Right ventricle myocardium superior (tissue), 1 donor: ENCODE data around the gene MKI67. TPM values are rescaled to one million over a fixed set of nuclear protein-coding genes. Genes with fewer than 3 reads are reported as not detected.

Experiments used
- ATAC-seq: fragments of 200-7000 bp; cut with Tn5 transposase; one replicate; pipeline ENCODE4 v1.9.1; 2020; ENCODE audit warnings: mild to moderate bottlenecking; ENCODE audit not compliant: poor library complexity
- DNase-seq: peaks from one replicate; pipeline ENCODE4 v3.0.0-alpha.2; 2020
- intact Hi-C: fragments of 100-400 bp; cut with DNase I; formaldehyde crosslinking; loops from one replicate; pipeline ENCODE4 v1.11.2; 2022
- total RNA-seq: library from RNA; stranded (reverse); fragmentation: NEBNext Ultra II Directional; extraction: Animal tissue kit (Norgen Biotek cat#: 25700); gene quantifications from one replicate; pipeline ENCODE4 v1.2.1, GENCODE V29; 2021
- donor health status: DM: no; HTN: yes; CAD: no; lungs with severe emphysema.

Gene MKI67
- total RNA-seq, 1 donor from 2014 or later: 2.4 TPM

DNA sequence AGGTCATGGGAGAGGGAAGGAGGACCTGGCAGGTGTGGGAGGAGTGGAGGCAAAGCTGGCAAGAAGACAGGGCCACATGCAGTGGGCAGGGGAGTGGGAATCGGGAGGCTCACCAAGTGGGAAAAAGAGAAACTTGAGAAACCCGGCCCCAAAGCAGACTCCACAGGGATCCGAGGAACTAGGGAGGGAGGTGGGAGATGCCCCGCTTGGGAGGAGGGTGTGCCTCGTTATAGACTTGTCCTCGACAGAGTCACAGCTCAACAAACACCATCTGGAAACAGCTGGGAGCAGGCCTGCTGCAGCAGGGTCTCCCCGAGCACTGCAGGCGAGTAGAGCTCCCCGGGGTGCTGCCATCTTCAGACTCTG lies 54.8 kb downstream of the MKI67 start:
- no peak for ATAC-seq
- intact Hi-C loops: loop anchor here (5.0 kb wide), 1 partner anchor 34 kb away; no protein-coding TSS in a partner anchor
- DNase-seq: no peak

- intact Hi-C loops: loop anchor here (5.0 kb wide), 1 partner anchor 34 kb away; no protein-coding TSS in a partner anchor
- ATAC-seq (no peak), DNase-seq (no peak)
These were observed 55.4 kb downstream of the MKI67 start for GRCh38 chr10:128070721-128071416.

DNA sequence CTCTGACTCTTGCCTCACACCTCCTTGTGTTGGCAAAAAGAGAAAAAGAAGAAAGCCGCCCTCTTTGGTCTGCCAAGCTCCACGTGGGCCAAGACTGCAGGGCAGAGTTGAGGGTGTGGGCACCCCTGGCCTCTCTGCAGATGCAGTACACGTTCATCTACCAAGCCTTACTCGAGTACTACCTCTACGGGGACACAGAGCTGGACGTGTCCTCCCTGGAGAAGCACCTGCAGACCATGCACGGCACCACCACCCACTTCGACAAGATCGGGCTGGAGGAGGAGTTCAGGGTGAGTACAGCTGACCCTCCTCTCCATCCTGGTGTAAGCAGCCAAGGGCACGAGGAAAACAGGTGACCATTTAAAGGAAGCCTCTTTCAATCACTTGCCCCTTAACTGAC lies 56.1 kb downstream of the MKI67 start:
- intact Hi-C loops: loop anchor here (5.0 kb wide), 1 partner anchor 33 kb away; no protein-coding TSS in a partner anchor
- no peak for ATAC-seq
- DNase-seq: no peak

- intact Hi-C loops: loop anchor here (2.0 to 5.0 kb wide), 2 partner anchors 32 to 163 kb away; partner anchors contain the start of gene PTPRE
- peak; percentile 79 for ATAC-seq
- peak; percentile 71 for DNase-seq
These were observed 56.7 kb downstream of the MKI67 start for GRCh38 chr10:128069351-128070051.

GRCh38 chr10:128068398-128069285 lies 57.6 kb downstream of the MKI67 start:
- DNase-seq (no peak), ATAC-seq (no peak)
- intact Hi-C loops: loop anchor here (2.0 kb wide), 1 partner anchor 162 kb away; the partner anchor contains the start of gene PTPRE

DNA sequence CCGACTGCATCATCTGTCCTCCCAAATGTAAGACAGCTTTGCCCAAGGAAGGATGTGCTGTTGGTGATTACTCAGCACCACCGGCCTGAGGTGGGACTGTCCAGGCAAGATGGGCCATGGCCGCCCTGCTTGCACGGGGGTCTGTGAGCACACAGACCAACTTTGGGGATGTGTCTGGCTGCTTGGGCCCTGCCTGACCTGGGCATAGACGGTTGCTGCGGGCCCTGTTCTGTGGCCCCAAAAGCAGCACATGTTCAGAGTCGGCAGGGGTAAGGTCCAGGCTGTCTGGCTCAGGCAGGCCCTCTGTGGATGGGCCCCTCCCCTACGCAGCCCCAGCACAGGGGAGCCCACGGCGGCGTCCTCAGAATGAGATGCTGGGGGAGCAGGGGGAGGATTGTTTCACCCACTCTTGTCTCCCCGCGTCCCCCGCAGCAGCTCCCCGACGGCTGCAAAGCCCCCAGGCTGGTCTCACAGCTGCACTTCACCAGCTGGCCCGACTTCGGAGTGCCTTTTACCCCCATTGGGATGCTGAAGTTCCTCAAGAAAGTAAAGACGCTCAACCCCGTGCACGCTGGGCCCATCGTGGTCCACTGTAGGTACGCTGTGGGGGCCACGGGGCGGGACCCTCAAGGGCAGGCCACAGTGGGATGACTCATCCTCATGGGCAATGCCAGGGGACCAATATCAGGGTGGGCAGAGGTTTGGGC lies 58.4 kb downstream of the MKI67 start:
- DNase-seq: no peak
- no peak for ATAC-seq
- intact Hi-C loops: loop anchor here (2.0 kb wide), 1 partner anchor 161 kb away; the partner anchor contains the start of gene PTPRE

DNA sequence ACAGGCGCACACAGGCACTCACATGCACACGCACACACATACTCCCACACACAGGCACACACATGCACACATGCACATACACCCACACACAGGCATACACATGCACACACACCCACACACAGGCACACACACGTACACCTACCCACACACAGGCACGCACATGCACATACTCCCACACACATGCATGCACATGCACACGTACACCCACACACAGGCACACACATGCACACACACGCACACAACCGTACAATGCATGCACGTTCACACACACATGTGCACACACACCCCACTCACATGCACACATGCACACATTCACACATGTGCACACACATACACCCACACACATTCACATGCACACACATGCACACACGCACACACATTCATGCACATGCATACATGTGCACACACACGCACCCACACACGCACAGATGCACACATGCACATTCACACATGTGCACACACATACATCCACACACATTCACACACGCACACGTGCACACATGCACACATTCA lies 59.3 kb downstream of the MKI67 start:
- ATAC-seq (no peak), DNase-seq (no peak)
- intact Hi-C loops: no loop called here

DNA sequence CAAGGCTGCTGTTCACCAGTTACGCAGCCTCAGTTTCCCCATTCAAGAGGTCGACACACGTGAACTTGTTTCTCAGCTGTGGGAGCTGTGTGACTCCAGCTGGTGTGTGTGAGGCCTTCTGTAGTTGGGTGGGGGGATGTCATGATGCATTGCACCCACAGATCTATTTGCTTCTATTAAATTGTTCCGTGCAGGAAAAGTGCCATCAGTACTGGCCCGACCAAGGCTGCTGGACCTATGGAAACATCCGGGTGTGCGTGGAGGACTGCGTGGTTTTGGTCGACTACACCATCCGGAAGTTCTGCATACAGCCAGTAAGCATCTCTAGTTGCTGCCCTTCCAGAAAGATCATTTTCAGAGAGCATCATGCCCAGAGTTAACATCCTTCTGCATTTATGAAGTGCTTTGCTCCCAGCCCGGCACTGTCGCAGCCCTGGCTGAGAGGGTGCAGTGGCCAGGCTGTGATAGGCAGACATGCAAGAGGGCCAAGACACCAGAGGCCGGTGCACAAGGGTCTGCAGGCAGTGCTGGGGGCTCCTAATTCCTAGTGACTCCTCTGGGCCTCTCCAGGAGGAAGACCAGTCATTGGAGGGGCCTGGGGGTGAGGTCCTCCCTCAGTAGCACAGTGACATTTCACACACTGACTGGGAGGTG lies 60.2 kb downstream of the MKI67 start:
- ATAC-seq (no peak), DNase-seq (no peak)
- intact Hi-C loops: no loop called here

DNA sequence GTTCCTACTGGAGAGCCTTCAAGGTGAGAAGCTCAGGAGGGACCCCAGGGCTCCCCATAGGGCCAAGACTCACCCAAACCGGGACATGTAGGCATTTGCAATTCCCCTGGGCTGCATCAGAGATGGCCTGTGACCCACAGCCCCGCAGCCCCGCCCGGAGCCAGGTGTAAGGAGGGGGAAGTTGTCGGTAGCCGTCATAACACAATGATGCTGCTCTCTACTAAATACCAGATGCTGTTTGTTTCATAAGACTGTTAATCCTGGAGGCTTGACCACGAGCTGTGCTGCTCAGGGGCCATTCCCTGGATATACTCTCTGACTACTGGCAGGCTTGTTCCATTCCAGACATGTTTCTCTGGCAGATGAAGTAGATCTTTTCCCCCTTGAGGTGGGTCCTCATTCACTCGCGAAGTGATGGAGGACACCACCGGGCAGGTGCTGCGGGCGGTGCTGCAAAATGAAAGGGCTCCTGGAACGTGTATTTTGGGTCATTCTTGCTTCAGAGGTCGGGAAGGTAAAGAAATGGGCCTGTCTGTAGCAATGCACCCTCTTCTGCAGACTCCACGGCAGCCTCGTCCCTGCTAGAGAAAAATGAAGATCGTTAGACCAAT lies 61.1 kb downstream of the MKI67 start:
- ATAC-seq (peak; percentile 31), DNase-seq (peak; percentile 69)
- intact Hi-C loops: no loop called here

GRCh38 chr10:128064108-128064969 lies 61.9 kb downstream of the MKI67 start:
- intact Hi-C loops: no loop called here
- peak; percentile 81 for DNase-seq
- ATAC-seq: peak; percentile 77

GRCh38 chr10:128063736-128064107 lies 62.5 kb downstream of the MKI67 start:
- intact Hi-C loops: no loop called here
- DNase-seq (no peak), ATAC-seq (no peak)

GRCh38 chr10:128062881-128063563 lies 63.2 kb downstream of the MKI67 start:
- DNase-seq (no peak), ATAC-seq (peak; percentile 40)
- intact Hi-C loops: no loop called here

- ATAC-seq (peak; percentile 4), DNase-seq (no peak)
- intact Hi-C loops: no loop called here
These were observed 63.8 kb downstream of the MKI67 start for GRCh38 chr10:128062331-128062880.

- no peak for ATAC-seq
- no peak for DNase-seq
- intact Hi-C loops: no loop called here
These were observed 64.6 kb downstream of the MKI67 start for GRCh38 chr10:128061306-128062300.
